Measurements from ENCODE around the gene FOXK1.

FOXK1 gene

DNA sequence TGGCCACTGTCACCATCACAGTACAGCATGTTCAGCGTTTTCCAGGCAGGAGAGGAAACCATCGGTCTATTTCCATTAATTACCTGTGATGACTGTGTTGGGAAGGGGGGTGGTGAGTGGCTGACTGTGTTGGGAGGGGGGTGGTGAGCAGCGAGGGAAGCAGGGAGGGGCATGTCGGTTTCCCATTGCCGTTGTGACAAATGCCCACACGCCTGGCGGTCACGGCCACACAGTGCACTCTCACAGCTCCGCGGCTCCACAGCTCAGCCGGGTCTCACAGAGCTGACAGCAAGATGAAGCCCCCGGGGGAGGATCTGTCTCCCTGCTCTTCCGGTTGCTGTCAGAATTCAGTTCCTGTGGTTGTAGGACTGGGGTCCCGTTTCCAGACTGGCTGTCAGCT, 132.3 kb downstream of the FOXK1 start:
- no peak for TF ChIP-seq POLR2A (IDR thresholded peaks at IDR 0.05; ENCODE audit: low read depth, low read length)
- TF ChIP-seq TAF1 (IDR thresholded peaks at IDR 0.05; ENCODE audit: borderline replicate concordance, low read depth, low read length) = no peak
- no peak for TF ChIP-seq POLR2AphosphoS5 (IDR thresholded peaks at IDR 0.05; ENCODE audit: low read depth, low read length)
- FAIRE-seq (no peak), DNase-seq (ENCODE audit: insufficient read length) (no peak)

- DNase-seq (ENCODE audit: insufficient read length) (no peak), FAIRE-seq (no peak)
- TF ChIP-seq POLR2A (IDR thresholded peaks at IDR 0.05; ENCODE audit: low read depth, low read length) = no peak
- no peak for TF ChIP-seq POLR2AphosphoS5 (IDR thresholded peaks at IDR 0.05; ENCODE audit: low read depth, low read length)
- TF ChIP-seq TAF1 (IDR thresholded peaks at IDR 0.05; ENCODE audit: borderline replicate concordance, low read depth, low read length) = no peak
Measured at GRCh38 chr7:4815121-4815520, 133.0 kb downstream of the FOXK1 start.

DNA sequence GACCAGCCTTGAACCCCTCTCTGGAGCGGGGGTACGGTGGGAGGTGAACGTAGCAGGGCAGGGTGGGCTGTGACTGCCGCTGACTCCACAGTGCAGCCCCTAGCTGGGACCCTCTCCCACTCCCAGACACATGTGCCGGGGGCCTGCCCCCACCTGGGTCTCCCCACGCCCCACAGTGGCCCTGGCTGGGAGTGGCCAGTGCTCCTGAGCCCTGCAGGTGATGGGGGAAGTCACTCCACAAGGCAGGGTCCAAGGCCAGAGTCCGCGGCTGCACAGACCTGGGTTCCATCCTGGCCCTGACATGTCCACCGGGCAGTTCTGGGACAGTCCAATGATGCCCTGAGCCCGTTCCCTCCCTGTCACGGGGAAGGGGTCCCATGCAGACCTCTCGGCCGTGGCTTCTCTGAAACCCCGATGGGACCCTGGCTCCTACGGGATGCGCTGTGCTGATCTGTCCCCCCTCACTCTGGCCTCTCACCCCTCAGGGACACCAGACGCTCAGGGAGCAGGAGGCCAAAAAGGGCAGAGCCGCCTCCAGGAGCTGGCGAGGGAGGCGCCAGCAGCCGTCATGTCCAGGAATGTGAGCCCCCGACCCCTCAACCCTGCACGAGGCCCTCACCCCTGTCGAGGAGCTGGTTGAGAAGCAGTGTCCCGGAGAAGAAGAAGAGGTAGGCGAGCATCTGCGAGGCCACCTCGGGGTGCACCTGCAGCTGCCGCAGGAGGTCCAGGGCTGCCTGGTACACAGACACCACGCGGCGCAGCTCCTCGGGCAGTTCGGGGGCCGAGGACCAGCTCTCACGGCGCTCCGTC, 133.7 kb downstream of the FOXK1 start:
- FAIRE-seq (no peak), DNase-seq (ENCODE audit: insufficient read length) (no peak)
- TF ChIP-seq POLR2AphosphoS5 (IDR thresholded peaks at IDR 0.05; ENCODE audit: low read depth, low read length) (no peak), TAF1 (IDR thresholded peaks at IDR 0.05; ENCODE audit: borderline replicate concordance, low read depth, low read length) (no peak)

- TF ChIP-seq TAF1 (IDR thresholded peaks at IDR 0.05; ENCODE audit: borderline replicate concordance, low read depth, low read length) (no peak), POLR2A (IDR thresholded peaks at IDR 0.05; ENCODE audit: low read depth, low read length) (no peak), POLR2AphosphoS5 (IDR thresholded peaks at IDR 0.05; ENCODE audit: low read depth, low read length) (no peak)
- DNase-seq (ENCODE audit: insufficient read length) = no peak
- FAIRE-seq = no peak
Measured at GRCh38 chr7:4816419-4817080, 134.5 kb downstream of the FOXK1 start.

- DNase-seq (ENCODE audit: insufficient read length) (no peak), FAIRE-seq (no peak)
- no peak for TF ChIP-seq POLR2A (IDR thresholded peaks at IDR 0.05; ENCODE audit: low read depth, low read length)
- TF ChIP-seq POLR2AphosphoS5 (IDR thresholded peaks at IDR 0.05; ENCODE audit: low read depth, low read length) = no peak
- no peak for TF ChIP-seq TAF1 (IDR thresholded peaks at IDR 0.05; ENCODE audit: borderline replicate concordance, low read depth, low read length)
Measured at GRCh38 chr7:4817178-4817901, 135.2 kb downstream of the FOXK1 start.

DNA sequence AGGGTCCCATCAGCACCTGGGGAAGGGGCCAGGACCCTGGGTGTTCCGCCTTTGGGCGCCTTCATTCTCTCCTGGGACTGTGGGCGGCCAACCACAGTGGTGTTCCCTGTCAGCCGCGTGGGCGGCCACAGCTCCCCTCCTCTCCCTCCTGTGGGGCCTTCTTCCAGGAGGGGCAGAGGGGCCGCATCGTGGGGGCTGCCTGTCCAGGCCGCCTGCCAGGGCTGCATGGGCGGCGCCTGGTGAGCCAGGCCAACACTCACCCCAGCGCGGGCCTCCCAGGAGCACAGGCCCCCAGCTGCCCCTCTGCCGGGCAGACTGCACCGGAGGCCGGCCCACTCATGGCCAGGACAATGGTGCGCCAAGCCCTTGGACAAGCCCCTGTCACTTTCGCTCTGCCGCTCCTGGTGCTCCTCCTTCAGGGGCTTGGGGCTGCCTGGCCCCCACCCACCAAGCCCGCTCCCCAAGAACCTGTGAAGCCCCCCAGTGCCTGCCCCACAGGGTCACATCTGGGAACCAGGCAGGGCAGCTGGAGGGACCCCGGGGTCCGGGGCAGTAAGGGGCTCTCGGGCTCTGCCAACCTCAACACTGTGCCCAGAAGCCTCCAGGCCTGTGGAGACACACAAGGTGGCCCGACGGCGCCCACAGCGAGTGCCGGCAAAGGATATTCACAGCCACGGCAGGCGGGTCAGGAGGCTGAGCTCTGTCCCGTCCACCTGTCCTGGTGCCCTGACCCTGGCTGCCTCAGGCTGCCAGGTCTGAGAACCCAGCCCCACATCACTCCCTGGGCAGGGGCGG, 136.1 kb downstream of the FOXK1 start:
- DNase-seq (ENCODE audit: insufficient read length) (no peak), FAIRE-seq (no peak)
- TF ChIP-seq TAF1 (IDR thresholded peaks at IDR 0.05; ENCODE audit: borderline replicate concordance, low read depth, low read length) (no peak), POLR2AphosphoS5 (IDR thresholded peaks at IDR 0.05; ENCODE audit: low read depth, low read length) (no peak), POLR2A (IDR thresholded peaks at IDR 0.05; ENCODE audit: low read depth, low read length) (no peak)

GRCh38 chr7:4819560-4820404, 137.7 kb downstream of the FOXK1 start:
- FAIRE-seq (no peak), DNase-seq (ENCODE audit: insufficient read length) (no peak)
- TF ChIP-seq POLR2A (IDR thresholded peaks at IDR 0.05; ENCODE audit: low read depth, low read length) (no peak), TAF1 (IDR thresholded peaks at IDR 0.05; ENCODE audit: borderline replicate concordance, low read depth, low read length) (no peak)

- TF ChIP-seq TAF1 (IDR thresholded peaks at IDR 0.05; ENCODE audit: borderline replicate concordance, low read depth, low read length) = no peak
- DNase-seq (ENCODE audit: insufficient read length) (no peak), FAIRE-seq (no peak)
Measured at GRCh38 chr7:4820405-4820966, 138.4 kb downstream of the FOXK1 start.
